SK-N-MC (cell line): ENCODE results near the gene CTU1.
A peak's percentile ranks its signal among the peaks of the same experiment; 100 is the strongest.

ENCODE experiments used
- DNase-seq: peaks from one replicate; pipeline ENCODE4 v3.0.0-alpha.2; 2011; ENCODE audit warnings: low read depth, low spot score
- H3K27ac ChIP-seq: fragments of 200-600 bp; sonication (generic); 2 replicates; pipeline ENCODE4 v1.5.1; 2016; ENCODE audit warnings: mixed run types
- H3K36me3 ChIP-seq: fragments of 200-600 bp; sonication (generic); 2 replicates; pipeline ENCODE4 v1.6.1; 2017; ENCODE audit warnings: antibody characterized with exemption, low read length, mixed read lengths; ENCODE audit not compliant: insufficient read depth
- H3K4me3 ChIP-seq: fragments of 200-600 bp; sonication (generic); 2 replicates; pipeline ENCODE4 v1.5.1; 2016
- H3K9ac ChIP-seq: fragments of 200-600 bp; sonication (generic); 2 replicates; pipeline ENCODE4 v1.8.0; 2017; ENCODE audit warnings: mixed run types, mixed read lengths; ENCODE audit not compliant: insufficient read length
- H3K9me3 ChIP-seq: fragments of 200-600 bp; sonication (generic); 2 replicates; pipeline ENCODE4 v1.6.1; 2017; ENCODE audit warnings: low read depth, mild to moderate bottlenecking, antibody characterized with exemption, low read length, moderate library complexity, mixed read lengths
- EZH2 ChIP-seq: fragments of 200-600 bp; sonication (generic); IDR thresholded peaks from one replicate; pipeline ENCODE4 v1.6.1; 2017; ENCODE audit warnings: antibody characterized with exemption
- FOXP2 ChIP-seq: optimal IDR thresholded peaks from 2 replicates; pipeline ENCODE3; 2011; ENCODE audit warnings: mild to moderate bottlenecking, moderate library complexity; ENCODE audit not compliant: insufficient read depth; ENCODE audit errors: extremely low read length, control extremely low read depth
- POLR2AphosphoS5 ChIP-seq: IDR thresholded peaks from 2 replicates; pipeline ENCODE4 v1.6.1; 2012; ENCODE audit warnings: mild to moderate bottlenecking, low read depth, low read length, borderline replicate concordance

The CTU1 gene

GRCh38 chr19:51108066-51108804 lies at the start of gene CTU1:
Gene CTU1, minus strand, starts transcription at chr19:51108409. Its CDS starts 3,840 bp downstream, at chr19:51104569.
- H3K9me3 ChIP-seq, result no peaks in the 10 kb centered on the region

GRCh38 chr19:51157265-51157664 lies 49.1 kb upstream of the CTU1 start:
- Histone ChIP-seq H3K9ac (no peak overlapping the region), H3K27ac (no peak overlapping the region), H3K36me3 (no peaks in the 10 kb centered on the region), H3K9me3 (no peaks in the 10 kb centered on the region), H3K4me3 (no peak overlapping the region)
- no peak for TF ChIP-seq FOXP2
- no peak for TF ChIP-seq POLR2AphosphoS5
- no peak for TF ChIP-seq EZH2
- DNase-seq, result no peak

More at GRCh38 chr19:51108066-51108804, at the start of gene CTU1:
- peak; percentile 97 for DNase-seq
- peak within 1 kb of the TSS; percentile 92 for H3K4me3 ChIP-seq
- peaks cover 6% of the 10 kb centered on the region; the same call in 1 of the 2 replicates for H3K36me3 ChIP-seq
- H3K9ac ChIP-seq, result peak within 1 kb of the TSS; percentile 75
- TF ChIP-seq EZH2 (no peak), POLR2AphosphoS5 (peak; percentile 87), FOXP2 (peak; percentile 86)
- H3K27ac ChIP-seq, result no peak within 1 kb of the TSS

DNA sequence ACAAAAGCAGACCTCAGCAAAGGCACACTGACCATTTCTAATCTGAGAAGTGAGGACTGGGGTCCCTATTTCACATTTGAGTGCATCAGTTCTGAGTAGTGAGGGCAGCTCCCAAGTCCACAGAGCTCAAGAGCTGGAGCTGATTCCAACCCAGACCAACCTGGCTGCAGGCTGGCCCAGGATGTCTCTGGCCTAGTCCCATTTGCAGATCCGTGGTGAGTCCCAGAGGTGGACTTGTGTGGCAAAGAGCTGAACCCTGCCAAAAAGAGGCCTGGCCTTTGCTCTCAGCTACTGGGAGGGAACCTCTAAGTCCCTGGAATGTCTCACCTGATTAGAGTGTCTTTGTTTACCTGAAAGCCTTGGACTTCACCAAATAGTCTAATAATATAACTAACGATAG lies 48.5 kb upstream of the CTU1 start:
- H3K27ac ChIP-seq, result no peak overlapping the region
- no peak overlapping the region for H3K9ac ChIP-seq
- no peaks in the 10 kb centered on the region for H3K36me3 ChIP-seq
- H3K9me3 ChIP-seq, result no peaks in the 10 kb centered on the region
- H3K4me3 ChIP-seq, result no peak overlapping the region
- TF ChIP-seq FOXP2 (no peak), EZH2 (no peak), POLR2AphosphoS5 (no peak)
- no peak for DNase-seq

- no peaks in the 10 kb centered on the region for H3K36me3 ChIP-seq
- H3K27ac ChIP-seq, result no peak overlapping the region
- H3K4me3 ChIP-seq, result no peak overlapping the region
- H3K9ac ChIP-seq, result no peak overlapping the region
- H3K9me3 ChIP-seq, result no peaks in the 10 kb centered on the region
- no peak for DNase-seq
- no peak for TF ChIP-seq POLR2AphosphoS5
- TF ChIP-seq FOXP2, result no peak
- no peak for TF ChIP-seq EZH2
Measured at GRCh38 chr19:51150627-51151026, 42.4 kb upstream of the CTU1 start.

DNA sequence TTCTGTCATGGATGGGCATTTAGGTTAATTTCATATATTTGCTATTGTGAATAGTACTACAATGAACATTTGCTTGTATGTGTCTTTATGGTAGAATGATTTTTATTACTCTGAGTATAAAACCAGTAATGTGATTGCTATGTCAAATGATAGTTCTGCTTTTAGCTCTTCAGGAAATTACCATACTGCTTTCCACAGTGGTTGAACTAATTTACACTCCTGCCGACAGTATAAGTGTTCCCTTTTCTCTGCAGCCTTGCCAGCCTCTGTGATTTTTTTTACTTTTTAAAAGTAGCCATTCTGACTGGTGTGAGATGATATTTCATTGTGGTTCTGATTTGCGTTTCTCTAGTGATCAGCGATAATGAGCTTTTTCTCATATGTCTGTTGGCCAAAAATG lies 40.4 kb upstream of the CTU1 start:
- DNase-seq, result no peak
- H3K36me3 ChIP-seq, result no peaks in the 10 kb centered on the region
- no peak overlapping the region for H3K4me3 ChIP-seq
- H3K27ac ChIP-seq, result no peak overlapping the region
- H3K9ac ChIP-seq, result no peak overlapping the region
- H3K9me3 ChIP-seq, result no peaks in the 10 kb centered on the region
- TF ChIP-seq EZH2 (no peak), POLR2AphosphoS5 (no peak), FOXP2 (no peak)

GRCh38 chr19:51147663-51148062 lies 39.5 kb upstream of the CTU1 start:
- no peak for TF ChIP-seq POLR2AphosphoS5
- no peak for TF ChIP-seq EZH2
- TF ChIP-seq FOXP2, result no peak
- H3K27ac ChIP-seq, result no peak overlapping the region
- no peaks in the 10 kb centered on the region for H3K9me3 ChIP-seq

DNA sequence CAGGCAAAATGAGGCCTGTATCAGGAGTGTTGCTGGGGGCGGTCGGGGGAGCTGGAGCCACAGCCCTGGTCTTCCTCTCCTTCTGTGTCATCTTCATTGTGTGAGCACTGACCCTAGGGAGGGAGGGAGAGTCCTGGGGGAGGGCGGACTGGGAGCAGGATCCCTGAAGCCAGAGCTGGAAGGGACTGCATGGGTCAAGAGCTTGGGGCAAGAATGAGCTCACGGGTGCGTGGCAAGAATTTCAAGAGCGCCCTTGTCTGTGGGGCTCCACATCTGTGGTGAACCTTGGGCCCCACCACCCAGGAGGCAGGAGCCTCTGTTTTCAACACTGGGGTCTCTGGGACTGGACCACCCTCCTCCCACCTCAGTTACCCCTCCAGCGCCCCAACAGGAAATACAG lies 38.5 kb upstream of the CTU1 start:
- H3K4me3 ChIP-seq, result no peak overlapping the region
- H3K27ac ChIP-seq, result no peak overlapping the region
- DNase-seq, result no peak
- no peaks in the 10 kb centered on the region for H3K36me3 ChIP-seq
- no peak for TF ChIP-seq FOXP2
- no peak for TF ChIP-seq POLR2AphosphoS5
- TF ChIP-seq EZH2, result no peak
- no peak overlapping the region for H3K9ac ChIP-seq
- no peaks in the 10 kb centered on the region for H3K9me3 ChIP-seq

More at GRCh38 chr19:51147663-51148062, 39.5 kb upstream of the CTU1 start:
- H3K36me3 ChIP-seq, result no peaks in the 10 kb centered on the region
- DNase-seq, result no peak
- H3K9ac ChIP-seq, result no peak overlapping the region
- no peak overlapping the region for H3K4me3 ChIP-seq

GRCh38 chr19:51145916-51146493 lies 37.8 kb upstream of the CTU1 start:
- no peak overlapping the region for H3K27ac ChIP-seq

More at GRCh38 chr19:51145916-51146493, 37.8 kb upstream of the CTU1 start:
- no peak overlapping the region for H3K9ac ChIP-seq
- H3K9me3 ChIP-seq, result no peaks in the 10 kb centered on the region
- H3K4me3 ChIP-seq, result no peak overlapping the region
- DNase-seq, result no peak
- H3K36me3 ChIP-seq, result no peaks in the 10 kb centered on the region
- no peak for TF ChIP-seq POLR2AphosphoS5
- TF ChIP-seq EZH2, result no peak
- TF ChIP-seq FOXP2, result no peak
